HG03442 (cell line): ENCODE data around the gene BHMT2.

Source experiments
- ATAC-seq: cut with Tn5 transposase; IDR thresholded peaks from one replicate; pipeline ENCODE4 v1.9.1; 2021; ENCODE audit warnings: mild to moderate bottlenecking, moderate library complexity; ENCODE audit not compliant: unreplicated experiment

The BHMT2 gene

DNA sequence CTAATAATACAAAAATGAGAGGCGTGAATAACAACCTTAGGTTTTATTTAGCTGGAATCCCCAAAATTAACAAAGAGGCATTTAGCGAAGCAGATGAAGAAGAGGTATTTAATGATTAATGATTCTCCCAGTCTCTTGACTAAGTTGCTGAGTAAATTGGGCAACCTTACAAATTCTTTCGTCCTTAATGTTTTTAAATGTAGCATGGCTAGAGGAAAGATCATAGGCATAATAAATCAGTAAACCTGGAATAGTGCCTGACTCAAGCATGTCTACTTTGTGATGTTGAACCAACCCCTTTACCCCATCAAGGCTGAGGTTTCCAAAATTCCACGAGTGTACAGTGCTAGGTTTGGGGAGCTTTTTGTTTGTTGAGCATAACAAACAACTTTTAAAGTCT, 49.9 kb downstream of the BHMT2 start:
- ATAC-seq: no peak

DNA sequence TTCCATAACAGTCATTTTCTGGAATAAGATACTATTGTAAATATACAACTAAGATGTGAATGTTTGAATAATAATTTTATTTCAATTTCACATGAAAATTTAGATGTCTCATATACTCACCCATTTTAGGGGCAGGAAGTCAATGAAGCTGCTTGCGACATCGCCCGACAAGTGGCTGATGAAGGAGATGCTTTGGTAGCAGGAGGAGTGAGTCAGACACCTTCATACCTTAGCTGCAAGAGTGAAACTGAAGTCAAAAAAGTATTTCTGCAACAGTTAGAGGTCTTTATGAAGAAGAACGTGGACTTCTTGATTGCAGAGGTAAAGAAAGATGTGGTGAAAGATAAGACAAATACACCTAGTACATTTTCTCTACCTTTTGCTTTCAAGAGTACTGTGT, 50.7 kb downstream of the BHMT2 start:
- no peak for ATAC-seq

GRCh38 chr5:79122973-79123372, 53.4 kb downstream of the BHMT2 start:
- no peak for ATAC-seq

DNA sequence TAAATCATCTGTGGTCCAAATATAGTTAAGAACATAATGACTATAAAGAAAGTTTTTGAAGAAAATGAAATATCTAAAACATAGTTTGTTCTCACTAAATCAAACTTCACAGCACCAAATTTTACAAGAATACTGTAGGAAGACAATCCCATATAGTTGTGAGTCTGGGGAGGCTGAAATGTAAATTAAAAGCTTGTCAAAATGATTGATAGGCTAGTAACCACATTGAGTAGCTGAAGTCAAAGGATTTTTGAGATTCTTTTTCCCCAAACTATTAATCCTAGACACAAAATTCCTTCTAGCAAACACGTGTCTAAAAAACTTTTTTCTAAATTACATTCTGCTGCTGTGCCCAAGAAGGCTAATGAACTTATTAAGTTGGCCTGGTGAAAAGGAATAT, 55.0 kb downstream of the BHMT2 start:
- ATAC-seq: no peak

DNA sequence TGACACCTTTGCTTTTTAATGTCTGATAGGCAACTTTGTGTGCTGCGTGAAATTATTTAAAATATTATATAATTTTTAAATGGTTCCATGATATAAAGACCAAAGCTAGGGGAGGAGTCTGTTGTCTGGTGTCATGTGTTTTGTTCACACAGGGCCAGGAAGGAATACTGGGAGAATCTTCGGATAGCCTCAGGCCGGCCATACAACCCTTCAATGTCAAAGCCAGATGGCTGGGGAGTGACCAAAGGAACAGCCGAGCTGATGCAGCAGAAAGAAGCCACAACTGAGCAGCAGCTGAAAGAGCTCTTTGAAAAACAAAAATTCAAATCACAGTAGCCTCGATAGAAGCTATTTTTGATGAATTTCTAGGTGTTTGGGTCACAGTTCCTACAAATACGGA, 61.2 kb downstream of the BHMT2 start:
- ATAC-seq: no peak

DNA sequence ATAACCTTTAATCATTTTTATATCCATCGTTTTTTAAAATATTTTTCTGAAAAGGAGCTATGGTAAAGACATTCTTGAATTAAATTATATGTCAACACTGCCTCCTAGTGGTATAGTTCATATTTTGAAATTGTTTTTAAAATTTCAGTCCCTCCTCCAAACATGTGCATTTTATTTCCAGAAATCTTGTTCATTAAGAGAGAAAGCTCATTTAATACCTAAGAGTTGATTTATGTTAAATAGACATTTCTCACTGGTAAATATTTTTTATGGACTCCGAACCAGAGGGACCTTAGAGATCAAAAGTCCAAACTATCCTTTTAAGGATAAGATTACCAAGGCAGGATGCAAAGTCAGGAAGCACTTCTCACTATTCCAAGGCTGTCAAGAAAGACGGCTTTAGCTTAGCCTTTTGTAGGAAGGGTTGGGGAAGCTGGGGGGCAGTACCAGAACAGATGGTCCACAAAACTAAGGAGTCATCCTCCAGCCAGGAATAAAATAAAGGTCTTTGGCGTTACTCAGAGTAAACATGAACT, 63.6 kb downstream of the BHMT2 start:
- no peak for ATAC-seq

- no peak for ATAC-seq
Measured at GRCh38 chr5:79133657-79134451, 64.3 kb downstream of the BHMT2 start.

DNA sequence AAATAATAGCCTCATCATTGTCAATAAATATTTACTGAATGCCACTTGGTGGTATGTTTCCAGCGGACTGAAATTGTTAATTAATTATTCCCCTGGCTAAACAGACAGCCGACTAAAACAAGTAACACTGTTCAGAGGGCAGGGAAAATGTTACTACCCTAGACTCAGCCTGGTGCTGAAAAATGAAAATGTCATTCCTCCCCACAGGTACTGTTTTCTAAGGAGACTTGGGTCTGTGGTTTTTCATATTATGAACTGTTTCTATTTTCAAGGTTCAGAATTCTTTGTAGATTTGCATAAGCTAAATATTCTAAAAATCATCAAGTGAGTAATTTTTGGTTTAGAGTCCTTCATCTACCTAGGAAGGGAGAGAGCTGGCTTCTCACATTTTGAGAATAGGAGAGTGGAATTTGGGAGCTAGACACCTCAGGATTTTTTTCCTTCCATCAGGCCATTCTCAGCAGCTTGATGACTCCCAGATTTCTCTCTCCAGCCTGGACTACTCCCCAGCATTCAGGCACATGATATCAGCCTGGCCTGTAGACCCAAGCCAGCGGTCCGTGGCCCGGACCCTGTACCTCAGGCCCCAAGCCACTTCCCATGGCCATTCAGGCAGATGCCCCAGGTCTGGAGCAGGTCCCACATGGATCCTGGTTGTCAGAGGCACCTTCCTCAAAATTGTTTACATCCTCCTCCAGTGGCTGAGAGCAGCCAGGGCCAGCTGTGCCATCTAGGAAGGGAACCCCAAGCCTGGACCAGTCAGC, 66.4 kb downstream of the BHMT2 start:
- ATAC-seq: no peak

DNA sequence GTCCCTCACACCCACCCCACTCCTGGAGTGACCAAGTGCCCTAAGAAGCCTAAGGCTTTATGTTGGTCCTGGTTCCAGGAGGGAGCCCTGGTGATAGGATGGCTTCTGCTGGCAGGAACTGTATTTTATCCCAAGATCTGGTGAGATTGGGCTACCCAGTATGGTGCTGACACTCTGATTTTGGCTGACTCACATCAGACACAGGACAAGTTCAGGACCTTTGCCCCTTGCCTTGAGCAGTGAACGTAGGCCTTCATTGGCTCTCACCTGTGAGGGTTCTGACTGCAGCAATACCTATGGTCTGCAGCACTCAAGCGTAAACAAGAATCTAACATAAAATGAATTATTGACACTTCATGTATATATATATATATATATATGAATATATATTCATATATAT, 67.1 kb downstream of the BHMT2 start:
- no peak for ATAC-seq
